Measurements from ENCODE around the gene DDR2.

DNA sequence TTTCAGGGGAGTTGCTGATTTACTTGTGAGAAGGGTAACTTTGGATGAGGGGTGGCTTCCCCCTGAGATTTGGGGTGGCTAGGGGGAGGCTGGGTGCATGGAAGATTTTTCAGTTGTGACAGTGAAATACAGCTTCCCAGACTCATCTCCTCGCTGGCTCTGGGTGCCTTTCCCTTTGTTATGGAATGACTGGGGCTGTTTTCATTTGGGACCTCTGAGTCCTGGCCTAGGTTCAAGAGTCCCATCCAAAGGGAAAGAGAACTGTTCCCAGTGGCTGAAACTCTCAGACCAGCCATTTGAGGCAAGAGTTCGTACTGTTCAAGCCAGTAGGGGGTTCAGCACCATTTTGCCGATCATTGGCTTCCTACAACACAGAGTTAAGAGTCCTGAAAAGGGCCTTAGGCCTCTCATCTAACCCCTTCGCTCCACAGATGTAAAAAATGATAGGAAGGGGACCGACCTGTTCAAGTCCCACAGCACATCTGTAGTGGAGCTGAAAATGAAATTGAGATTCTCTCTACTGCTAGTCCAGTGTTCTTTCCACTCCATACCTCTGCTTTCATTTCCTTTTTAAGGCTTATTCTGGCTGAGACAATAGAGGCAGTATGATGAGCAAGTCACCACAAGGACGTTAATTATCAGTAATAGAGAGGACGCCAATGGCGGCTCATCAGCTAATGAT is 958 bp downstream of the DDR2 start:
- TF ChIP-seq, protein P1, sequence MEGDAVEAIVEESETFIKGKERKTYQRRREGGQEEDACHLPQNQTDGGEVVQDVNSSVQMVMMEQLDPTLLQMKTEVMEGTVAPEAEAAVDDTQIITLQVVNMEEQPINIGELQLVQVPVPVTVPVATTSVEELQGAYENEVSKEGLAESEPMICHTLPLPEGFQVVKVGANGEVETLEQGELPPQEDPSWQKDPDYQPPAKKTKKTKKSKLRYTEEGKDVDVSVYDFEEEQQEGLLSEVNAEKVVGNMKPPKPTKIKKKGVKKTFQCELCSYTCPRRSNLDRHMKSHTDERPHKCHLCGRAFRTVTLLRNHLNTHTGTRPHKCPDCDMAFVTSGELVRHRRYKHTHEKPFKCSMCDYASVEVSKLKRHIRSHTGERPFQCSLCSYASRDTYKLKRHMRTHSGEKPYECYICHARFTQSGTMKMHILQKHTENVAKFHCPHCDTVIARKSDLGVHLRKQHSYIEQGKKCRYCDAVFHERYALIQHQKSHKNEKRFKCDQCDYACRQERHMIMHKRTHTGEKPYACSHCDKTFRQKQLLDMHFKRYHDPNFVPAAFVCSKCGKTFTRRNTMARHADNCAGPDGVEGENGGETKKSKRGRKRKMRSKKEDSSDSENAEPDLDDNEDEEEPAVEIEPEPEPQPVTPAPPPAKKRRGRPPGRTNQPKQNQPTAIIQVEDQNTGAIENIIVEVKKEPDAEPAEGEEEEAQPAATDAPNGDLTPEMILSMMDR (IDR thresholded peaks at IDR 0.05) = no peak
- no peak for TF ChIP-seq POLR2A (IDR thresholded peaks at IDR 0.05)
- TF ChIP-seq EP300 (IDR thresholded peaks at IDR 0.05) = no peak
